ENCODE measurements around the gene CPTP.

CPTP gene

DNA sequence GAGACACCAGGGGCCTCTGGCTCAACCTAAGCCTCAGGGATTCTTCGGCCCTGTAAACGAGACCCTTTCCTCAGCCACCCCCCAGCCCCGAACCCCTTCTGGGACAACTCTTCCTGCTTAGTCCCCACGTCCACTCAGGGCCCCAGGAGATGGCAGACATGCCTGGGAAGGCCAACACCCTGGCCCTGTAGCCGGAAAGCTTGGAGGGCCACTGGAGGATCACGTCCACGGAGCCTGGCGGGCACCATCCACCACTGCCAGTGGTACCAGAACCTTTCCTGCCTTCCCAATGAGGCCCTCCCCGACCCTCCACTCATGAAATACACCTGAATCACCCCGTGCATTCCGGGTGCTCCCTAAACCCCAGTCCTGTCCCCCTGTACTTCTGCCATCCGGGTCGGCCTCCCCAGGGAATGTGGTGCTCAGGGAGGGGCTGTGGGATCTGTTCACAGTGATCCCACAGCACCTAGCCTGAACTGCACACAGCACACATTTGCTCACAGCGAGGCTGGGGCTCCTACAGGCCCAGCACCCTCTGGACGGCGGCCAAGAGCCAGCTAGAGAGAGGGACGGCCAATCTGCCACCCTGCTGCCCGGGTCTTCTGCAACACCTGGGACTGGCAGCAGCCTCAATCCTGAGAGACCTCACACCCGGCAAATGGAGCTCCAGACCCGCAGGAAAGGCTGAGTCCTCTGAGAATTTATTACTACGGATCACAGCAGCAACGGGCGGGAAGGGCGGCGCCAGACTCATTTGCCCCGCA, 48.6 kb downstream of the CPTP start:
- no peak for DNase-seq (ENCODE audit: low read depth, low spot score)
- TF ChIP-seq, protein P1, sequence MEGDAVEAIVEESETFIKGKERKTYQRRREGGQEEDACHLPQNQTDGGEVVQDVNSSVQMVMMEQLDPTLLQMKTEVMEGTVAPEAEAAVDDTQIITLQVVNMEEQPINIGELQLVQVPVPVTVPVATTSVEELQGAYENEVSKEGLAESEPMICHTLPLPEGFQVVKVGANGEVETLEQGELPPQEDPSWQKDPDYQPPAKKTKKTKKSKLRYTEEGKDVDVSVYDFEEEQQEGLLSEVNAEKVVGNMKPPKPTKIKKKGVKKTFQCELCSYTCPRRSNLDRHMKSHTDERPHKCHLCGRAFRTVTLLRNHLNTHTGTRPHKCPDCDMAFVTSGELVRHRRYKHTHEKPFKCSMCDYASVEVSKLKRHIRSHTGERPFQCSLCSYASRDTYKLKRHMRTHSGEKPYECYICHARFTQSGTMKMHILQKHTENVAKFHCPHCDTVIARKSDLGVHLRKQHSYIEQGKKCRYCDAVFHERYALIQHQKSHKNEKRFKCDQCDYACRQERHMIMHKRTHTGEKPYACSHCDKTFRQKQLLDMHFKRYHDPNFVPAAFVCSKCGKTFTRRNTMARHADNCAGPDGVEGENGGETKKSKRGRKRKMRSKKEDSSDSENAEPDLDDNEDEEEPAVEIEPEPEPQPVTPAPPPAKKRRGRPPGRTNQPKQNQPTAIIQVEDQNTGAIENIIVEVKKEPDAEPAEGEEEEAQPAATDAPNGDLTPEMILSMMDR (IDR thresholded peaks at IDR 0.05; ENCODE audit: low read depth, low read length): no peak
- H3K4me3 ChIP-seq (ENCODE audit: low read depth, low read length): no peak overlapping the region
- in situ Hi-C loops (cut with HindIII; ENCODE audit: low sequenced_read_pairs): no loop called here

DNA sequence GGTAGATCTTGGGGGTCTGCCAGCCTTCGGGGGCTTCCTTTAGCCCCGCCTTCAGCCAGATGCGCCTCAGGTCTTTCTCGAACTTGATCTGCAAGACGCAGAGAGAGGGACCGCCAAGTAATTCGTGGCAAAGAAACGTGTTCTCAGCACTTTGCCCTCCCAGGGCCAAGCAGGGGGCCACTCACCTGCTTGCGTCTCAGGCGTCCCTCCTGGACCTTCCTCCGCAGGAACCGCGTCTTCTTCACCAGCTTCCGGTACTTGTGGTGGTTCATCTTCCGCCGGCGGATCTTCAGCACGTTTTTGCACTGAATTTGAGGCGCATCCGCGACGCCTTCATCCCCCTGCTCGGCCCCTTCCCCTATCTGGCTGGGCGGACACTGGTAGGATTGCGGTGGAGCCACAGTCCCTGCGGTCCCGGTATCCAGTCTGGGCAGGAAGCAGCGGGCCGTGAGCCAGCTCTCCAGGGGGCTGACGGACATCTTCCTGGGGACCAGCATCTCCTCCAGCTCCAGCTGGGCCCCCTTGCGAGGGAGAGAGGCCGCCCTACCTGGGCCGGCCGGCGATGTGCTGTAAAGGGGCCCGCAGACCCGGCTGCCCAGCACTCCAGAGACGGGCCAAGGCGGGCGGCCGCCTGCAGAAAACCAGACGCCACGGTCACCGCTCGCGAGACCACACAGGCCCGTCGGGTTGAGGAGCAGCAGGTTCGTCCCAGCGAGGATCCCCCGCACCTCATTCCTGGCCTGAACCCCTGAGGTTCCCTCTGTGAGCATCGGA, 49.4 kb downstream of the CPTP start:
- H3K4me3 ChIP-seq (ENCODE audit: low read depth, low read length): peak overlapping the region; percentile 91

DNA sequence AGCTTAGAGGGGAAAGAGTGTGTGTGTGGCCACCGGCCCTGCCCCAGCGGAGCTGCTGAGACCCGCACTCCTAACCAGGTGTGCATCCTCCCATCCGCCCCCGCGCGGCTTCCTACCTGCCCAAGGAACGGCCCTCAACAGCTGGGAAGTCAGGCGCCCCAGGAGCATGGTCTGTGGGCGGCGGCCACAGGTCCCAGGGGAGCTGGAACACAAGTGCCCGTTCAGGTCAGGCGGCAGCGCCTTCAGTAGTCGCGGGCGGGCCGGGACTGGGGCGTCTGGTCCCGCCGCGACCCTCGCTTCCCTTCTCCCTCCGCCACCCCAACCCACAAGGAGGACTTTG, 50.0 kb downstream of the CPTP start:
- no peak for DNase-seq (ENCODE audit: low read depth, low spot score)
- in situ Hi-C loops (cut with HindIII; ENCODE audit: low sequenced_read_pairs): no loop called here
- TF ChIP-seq, protein P1 (IDR thresholded peaks at IDR 0.05; ENCODE audit: low read depth, low read length): no peak
- peak overlapping the region; percentile 91 for H3K4me3 ChIP-seq (ENCODE audit: low read depth, low read length)

More for the DNA sequence above, 49.4 kb downstream of the CPTP start:
- in situ Hi-C loops (cut with HindIII; ENCODE audit: low sequenced_read_pairs): no loop called here
- DNase-seq (ENCODE audit: low read depth, low spot score): no peak
- TF ChIP-seq, protein P1 (IDR thresholded peaks at IDR 0.05; ENCODE audit: low read depth, low read length): no peak

DNA sequence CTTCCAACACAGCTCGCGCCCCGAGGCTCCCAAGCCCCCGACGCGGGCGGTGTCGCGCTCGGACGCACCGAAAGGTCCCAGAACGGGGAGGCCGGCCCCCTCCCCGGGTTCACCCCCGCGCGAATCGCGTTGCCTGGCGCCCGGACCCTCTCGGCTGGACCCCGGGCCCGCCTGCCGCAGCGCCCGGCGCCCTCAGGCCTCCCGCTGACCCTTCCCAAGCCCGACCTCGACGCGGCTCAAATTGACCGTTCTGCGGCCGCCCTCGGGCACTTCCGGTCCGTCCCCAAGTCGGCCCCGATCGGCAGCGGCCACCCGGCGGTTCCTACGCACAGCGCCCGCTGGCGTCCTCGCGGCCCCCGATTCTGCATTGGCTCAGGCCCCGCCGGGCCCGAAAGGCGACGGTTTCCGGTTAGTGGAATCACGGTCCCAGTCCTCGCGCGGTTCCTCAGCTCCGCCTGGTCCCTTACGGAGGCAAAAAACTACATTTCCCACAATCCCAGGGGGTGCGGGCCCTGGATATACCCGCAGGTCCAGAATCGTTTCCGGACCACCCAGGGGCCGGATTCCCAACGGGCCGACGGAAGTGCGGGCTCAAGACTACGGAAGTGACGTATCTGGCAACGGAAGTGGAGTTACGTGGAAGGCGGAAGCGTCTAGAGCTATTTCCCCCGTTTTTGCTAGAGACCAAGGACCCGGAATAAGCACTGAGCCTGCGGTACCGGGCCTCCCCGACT, 50.5 kb downstream of the CPTP start, which contains the start of gene AURKAIP1:
AURKAIP1 (minus strand) TSS at position 279 of the 734 bp plus-strand sequence. CDS start 451 bp downstream, outside the sequence.
- TF ChIP-seq, protein P1 (IDR thresholded peaks at IDR 0.05; ENCODE audit: low read depth, low read length): peak; percentile 39
- peak within 1 kb of the TSS; percentile 91 for H3K4me3 ChIP-seq (ENCODE audit: low read depth, low read length)
- in situ Hi-C loops (cut with HindIII; ENCODE audit: low sequenced_read_pairs): no loop called here
- DNase-seq (ENCODE audit: low read depth, low spot score): peak; percentile 100

DNA sequence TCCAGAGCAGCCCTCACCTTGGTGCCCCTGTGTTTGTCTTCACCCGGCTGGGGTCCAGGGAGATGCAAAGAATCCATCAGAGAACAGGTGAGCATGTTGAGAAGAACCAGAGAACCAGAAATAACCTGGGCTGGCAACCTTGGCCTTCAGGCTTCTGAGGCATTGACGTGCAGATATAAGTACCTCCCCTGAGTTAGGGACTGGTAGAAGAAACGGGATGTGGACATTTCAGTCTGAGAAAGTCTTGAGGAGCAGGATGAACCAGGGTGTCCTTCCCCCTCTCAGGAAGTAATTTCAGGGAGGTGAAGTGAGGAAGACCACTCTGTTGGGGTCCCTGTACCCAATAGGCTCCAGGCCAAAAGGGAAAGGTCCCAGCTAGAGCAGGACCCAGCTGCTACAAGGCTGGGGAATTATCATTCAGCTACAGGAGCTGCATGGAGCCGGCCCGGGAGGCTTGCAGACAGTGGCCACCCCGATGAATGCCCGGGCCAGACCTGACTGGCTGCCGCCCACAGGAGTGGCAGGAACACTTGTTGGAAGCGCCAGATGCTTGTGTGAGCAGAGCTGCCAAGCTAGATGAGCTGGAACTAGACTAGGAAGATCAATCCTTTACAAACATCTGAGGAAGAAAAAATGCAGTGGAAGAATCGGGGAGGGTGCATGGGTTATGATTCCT, 52.1 kb downstream of the CPTP start:
- TF ChIP-seq, protein P1 (IDR thresholded peaks at IDR 0.05; ENCODE audit: low read depth, low read length): no peak
- DNase-seq (ENCODE audit: low read depth, low spot score): no peak
- no peak overlapping the region for H3K4me3 ChIP-seq (ENCODE audit: low read depth, low read length)
- in situ Hi-C loops (cut with HindIII; ENCODE audit: low sequenced_read_pairs): no loop called here
